M059J (cell line): ENCODE results near the gene CREB3. TPM values are rescaled to one million over a fixed set of nuclear protein-coding genes. Genes with fewer than 3 reads are reported as not detected.

Experiments
- DNase-seq: peaks from one replicate; pipeline ENCODE4 v3.0.0-alpha.2; 2012; ENCODE audit warnings: low read depth
- total RNA-seq: library from RNA; depleted of rRNA; stranded (reverse); fragments of >200 nt; shearing (Covaris generic); gene quantifications from 2 replicates; pipeline ENCODE4 v1.2.3, GENCODE V29; 2014

Gene CREB3
- total RNA-seq, 1 experiment from 2014 or later, result 133 TPM

DNA sequence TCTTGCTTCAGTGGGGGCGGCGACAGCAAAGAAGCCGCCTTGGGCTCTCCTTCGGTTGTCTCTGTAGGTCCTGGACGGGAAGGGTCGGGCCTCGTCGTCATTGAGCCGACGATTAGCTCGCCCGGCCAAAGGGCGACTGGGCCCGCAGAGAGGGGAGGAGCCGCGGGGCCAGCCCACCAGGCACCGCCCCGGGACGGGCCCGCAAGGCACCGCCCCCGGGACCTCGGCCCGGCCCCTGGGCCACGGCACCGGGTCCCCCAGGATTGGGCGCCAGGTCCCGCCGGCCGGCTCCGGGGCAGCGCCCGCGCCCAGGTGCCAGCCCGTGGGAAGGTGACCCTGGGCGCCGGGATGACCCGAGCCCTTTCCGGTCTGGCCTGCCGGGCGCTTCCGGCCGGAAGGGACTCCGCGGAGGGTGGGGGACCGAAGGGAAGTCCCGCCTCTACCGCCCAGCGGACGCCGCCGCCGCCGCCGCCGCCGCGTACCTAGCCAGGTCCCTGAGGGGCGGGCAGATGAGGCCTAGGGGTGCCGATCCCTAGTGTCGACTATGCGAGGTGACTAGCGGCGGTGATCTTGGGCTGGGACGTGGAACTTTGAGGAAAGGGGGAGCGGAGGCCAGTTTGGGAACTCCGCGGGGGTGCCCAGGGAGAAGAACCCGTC is 16.5 kb downstream of the CREB3 start, which contains the start of the genes GBA2 and RGP1:
Gene GBA2 (minus strand): TSS at position 371 of the 657 bp plus-strand sequence. CDS start 524 bp downstream, outside the sequence.
Gene RGP1 (plus strand): TSS at position 430 of the 657 bp plus-strand sequence. CDS start 469 bp downstream, outside the sequence.
- DNase-seq, result peak; percentile 84

- peak; percentile 46 for DNase-seq
Observed at GRCh38 chr9:35749515-35750255, 17.2 kb downstream of the CREB3 start.

DNA sequence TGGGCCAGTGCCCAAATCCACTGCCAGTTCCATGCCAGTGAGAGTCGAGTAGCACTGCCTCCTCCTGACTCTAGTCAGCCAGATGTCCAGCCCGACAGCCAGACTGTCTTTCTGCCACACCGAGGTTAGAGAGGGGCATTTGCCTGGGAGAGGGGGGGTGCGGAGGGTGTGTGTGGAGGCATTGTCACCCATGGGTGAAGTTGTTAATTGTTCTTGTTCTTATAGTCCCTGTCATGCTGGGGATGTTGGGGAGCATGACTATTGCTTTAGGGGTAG is 17.7 kb downstream of the CREB3 start:
- DNase-seq, result no peak

DNA sequence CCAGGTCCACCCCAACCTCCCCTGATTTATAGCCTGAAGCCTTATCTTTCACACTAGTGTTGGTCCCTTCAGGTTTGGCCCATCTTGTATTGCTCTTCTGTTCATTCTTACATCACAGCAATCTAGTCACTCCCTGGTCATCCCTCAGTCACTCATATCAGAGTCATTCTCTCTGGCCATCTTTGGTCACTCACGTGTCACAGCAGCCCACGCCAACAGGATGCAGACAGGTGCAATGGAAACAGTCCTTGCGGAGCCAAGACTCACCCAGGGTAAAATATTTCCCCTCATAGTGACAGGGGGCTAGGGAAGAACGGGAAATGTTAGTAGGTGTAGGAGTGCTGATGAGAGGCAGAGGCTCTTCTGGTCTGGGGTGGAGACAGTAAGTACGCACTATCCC is 21.0 kb downstream of the CREB3 start:
- no peak for DNase-seq

DNA sequence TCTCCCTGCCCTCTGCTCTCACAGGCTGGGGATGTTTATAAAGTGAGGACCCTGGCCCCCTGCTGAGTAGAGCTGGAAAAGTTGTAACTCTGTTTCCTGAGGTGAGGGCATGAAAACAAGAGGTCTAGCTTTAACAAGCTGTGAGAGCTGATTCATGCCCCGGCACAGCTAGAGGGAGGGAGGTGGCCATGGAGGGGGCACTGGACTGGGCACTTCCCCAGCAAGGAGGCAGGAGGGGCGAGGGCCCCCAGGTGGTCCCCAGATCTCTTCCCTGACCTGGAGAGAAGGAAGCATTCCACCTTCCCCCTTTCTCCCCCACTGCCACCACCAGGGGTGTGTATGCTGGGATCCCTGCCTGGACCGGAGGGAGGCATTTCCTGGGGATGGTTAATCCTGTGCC is 21.8 kb downstream of the CREB3 start, which contains the start of gene MSMP:
Gene MSMP (minus strand): TSS at position 13 of the 400 bp plus-strand sequence. CDS start 147 bp downstream, outside the sequence.
- no peak for DNase-seq

GRCh38 chr9:35755071-35755470 is 22.6 kb downstream of the CREB3 start:
- no peak for DNase-seq

DNA sequence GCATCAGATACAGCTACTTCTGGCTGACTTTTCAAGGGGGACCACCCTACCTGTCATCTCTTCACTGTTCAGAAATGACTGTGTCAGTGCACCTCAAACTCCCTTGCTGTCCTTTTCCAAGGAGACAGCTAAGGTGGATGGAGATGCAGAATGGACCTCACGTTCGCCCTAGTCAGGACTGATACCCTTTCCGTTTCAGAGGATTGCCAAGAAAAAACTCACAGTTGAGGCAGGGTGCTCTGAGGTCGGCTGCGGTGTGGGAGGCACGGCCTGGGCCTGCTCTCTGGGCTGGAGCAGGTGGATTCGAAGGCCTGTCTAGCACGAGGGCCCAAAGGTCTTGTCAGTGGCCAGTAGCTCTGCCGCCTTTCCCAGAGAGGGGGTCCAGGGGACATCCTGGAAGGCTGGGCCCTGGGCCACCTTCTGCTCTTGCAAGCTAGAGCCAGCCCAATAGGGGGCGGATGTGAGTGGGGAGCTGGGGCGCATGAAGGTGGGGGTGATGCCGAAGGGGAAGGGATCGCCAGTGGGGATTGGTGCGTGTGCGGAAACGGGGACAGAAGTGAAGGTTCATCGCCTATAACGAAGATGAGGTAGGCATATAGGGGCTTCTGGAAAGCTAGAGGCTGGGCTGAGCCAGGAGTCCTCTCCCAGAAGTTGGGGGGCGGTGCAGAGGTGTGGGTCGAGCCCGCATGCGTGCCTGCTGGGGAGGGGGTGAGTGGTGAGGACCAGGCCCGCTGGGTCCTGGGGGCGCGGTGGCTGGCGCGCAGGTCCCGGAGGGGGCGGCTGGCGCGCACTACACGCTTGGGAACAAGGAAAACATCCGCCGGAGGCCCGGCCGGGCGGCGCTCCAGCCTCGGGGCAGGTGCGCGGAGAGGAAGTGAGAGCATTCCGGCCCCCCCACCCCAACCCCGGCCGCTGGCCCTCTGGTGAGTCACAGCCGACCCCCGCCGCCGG is 24.1 kb downstream of the CREB3 start:
- DNase-seq, result peak; percentile 67

DNA sequence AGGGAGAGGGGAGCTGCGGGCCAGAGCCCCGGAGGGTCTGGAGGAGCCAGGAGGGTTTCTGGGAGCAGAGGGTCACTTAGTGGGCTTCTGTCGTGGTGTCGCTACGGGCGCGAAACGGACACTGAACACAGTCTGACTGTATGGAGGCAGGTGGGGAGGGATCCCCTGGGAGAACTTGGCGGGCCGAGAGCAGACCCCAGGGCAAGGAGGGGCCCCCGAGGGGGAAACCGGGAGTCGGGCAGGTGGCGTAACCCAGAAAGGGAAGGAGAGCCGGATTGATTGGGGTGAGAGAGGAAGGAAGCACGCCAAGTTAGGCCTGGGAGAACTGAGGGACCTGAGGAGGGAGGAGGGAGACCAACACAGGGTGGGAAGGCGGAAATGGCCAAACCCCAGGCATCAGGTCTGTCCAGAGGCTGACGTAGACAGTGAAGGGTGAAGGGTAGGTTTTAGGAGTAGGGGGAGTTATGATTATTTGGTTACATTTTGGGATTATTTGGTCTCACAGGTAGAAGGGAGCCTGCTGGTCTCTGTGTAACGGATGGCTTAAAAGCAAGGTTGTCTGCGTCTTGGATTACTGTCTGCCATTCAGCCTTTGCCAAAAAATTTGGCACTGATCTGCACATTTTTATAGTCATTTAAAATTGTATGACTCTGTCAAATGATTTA is 24.9 kb downstream of the CREB3 start:
- peak; percentile 60 for DNase-seq

- DNase-seq, result no peak
Observed at GRCh38 chr9:35757892-35758275, 25.4 kb downstream of the CREB3 start.

DNA sequence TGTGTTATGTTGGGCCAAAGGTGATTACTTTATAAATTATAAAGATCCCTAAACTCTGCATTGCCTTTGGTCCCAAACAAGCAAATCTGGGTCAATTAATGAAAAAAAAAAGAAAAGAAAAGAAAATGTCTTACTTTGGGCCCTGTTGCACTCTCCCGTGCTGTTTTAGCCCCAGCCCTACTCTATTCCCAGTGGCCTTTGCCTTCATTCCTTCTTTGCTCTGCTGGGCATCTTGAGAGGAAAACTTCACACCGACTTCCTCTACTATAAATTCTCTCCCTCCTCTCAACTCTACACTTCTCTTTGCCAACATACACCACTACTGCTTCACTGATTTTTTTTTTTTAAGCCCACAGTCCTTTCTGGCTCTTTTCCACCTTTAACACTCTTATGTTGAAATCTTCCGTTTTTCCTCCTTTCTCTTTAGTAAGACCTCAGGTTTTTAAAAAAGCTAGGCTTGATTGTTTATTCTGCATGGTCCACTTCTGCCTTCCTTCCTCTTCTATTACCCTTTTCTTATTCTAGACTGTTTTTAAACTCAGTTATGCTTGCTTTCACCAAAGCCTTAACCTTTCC is 26.1 kb downstream of the CREB3 start:
- no peak for DNase-seq

GRCh38 chr9:35759795-35760194 is 27.3 kb downstream of the CREB3 start:
- DNase-seq, result no peak

DNA sequence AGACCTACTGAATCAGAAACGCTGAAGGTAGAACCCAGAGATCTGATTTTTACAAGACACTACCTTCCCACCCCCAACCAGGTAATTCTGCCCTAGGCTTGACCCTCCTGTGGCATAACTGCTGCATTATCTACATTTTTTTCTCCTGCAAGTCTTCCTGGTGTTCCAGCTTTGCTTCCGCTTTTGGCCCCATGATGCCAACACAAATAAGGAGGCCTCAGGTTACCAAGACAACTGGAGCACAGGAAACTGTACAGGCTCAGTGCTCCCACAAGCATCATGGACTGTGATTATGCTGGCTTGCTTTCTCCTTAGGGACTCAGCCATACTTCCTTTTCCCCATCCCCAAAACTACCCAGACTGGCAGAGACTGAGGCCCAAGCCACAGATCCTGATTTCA is 28.2 kb downstream of the CREB3 start:
- peak; percentile 75 for DNase-seq

GRCh38 chr9:35763181-35763580 is 30.7 kb downstream of the CREB3 start:
- no peak for DNase-seq

DNA sequence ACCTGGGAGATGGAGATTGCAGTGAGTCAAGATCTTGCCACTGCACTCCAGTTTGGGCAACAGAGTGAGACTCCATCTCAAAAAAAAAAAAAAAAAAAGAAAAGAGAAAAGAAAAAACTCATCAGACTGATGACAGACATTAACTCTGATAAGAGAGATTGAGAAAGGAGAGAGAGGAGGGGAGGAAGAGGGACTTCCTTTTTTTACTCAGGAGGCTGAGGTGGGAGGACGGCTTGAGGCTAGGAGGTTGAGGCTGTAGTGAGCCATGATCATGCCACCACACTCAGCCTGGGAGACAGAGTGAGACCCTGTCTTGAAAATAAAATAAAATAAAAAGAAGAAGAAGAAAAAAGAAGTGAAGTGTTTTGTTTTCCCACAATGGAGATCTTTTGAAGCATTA is 31.3 kb downstream of the CREB3 start:
- no peak for DNase-seq

- no peak for DNase-seq
Observed at GRCh38 chr9:35766997-35767396, 34.5 kb downstream of the CREB3 start.

- DNase-seq, result no peak
Observed at GRCh38 chr9:35767458-35767857, 35.0 kb downstream of the CREB3 start.

DNA sequence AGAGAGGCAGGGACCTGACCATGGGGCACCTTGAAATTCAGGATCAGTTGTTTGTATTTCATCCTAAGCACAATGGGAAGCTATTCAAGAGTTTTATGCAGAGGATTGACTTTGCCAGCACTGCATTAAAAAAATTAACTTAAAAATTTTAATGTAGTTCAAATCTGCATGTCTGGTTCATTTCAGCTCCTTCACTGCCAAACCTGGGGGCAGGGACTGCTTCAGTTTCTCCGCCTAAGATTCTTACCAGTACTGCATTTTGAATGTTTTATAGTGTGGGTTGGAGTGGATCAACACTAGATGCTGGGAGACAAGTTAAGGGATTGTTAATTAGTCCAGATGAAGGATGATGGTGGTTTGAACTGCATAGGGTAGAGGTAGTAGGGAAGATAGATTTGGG is 37.3 kb downstream of the CREB3 start:
- DNase-seq, result no peak

GRCh38 chr9:35771075-35771433 is 38.6 kb downstream of the CREB3 start:
- no peak for DNase-seq

GRCh38 chr9:35771534-35771933 is 39.1 kb downstream of the CREB3 start:
- DNase-seq, result no peak

- DNase-seq, result no peak
Observed at GRCh38 chr9:35771943-35772342, 39.5 kb downstream of the CREB3 start.

DNA sequence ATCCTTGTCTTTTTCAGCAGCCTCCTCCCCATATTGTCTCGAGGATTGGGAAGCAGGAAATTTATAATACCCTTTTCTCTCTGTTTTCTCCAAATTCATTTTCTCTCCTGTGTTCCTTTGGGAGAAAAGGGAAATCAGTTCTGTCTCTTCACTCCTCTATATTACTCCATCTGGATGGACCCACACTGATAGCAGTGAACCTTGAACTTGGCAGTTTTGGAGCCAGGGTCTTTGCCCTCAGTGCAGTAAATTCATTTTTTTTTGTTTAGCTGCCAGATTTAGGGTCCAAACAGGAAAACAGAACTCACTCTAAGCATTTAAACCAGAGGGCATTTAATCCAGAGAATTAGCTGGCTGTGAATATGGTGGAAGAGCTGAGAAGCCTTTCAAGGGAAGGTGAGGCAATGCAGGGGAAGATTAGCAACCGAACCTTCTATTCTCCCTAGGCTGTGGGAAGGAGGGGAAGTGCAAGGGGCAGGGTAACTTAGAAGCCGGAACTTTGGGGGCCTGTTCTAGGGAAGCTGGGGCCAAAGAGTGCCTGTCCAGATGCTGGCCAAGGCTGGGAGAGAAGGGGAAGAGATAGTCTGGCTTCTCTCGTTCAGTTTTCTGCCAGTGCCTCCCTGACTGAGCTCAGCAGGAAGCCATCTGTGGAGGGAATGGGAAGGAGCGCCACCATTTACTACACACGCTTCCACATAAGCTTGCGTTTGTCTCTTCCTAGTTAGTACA is 42.6 kb downstream of the CREB3 start:
- DNase-seq, result no peak
